ENCODE measurements around the gene DTYMK.

- TF ChIP-seq CTCF (IDR thresholded peaks at IDR 0.05; ENCODE audit: control extremely low read depth in 1 of 3, insufficient read depth in 1 of 3, low read depth in 1 of 3, low read length in 3 of 3) (no peak), POLR2A (IDR thresholded peaks at IDR 0.05; ENCODE audit: control extremely low read depth in 1 of 2, low read depth in 2 of 2, low read length in 2 of 2) (no peak), EZH2 (IDR thresholded peaks at IDR 0.05; ENCODE audit: low read depth, low read length, severe bottlenecking) (no peak)
- TF ChIP-seq, protein P1, sequence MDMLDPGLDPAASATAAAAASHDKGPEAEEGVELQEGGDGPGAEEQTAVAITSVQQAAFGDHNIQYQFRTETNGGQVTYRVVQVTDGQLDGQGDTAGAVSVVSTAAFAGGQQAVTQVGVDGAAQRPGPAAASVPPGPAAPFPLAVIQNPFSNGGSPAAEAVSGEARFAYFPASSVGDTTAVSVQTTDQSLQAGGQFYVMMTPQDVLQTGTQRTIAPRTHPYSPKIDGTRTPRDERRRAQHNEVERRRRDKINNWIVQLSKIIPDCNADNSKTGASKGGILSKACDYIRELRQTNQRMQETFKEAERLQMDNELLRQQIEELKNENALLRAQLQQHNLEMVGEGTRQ (IDR thresholded peaks at IDR 0.05; ENCODE audit: low read length), result no peak
These were observed 47.7 kb downstream of the DTYMK start for GRCh38 chr2:241638940-241639339.
